ENCODE data around the gene ICOS. TPM values are rescaled to one million over a fixed set of nuclear protein-coding genes. Genes with fewer than 3 reads are reported as not detected.
"Not testable (repeated sequence)": the region's sequence is repeated elsewhere in the genome, so short reads cannot be mapped to it uniquely, and the experiment has no call there.

Gene ICOS
- total and polyA plus RNA-seq, 9 of the 15 experiments (the other 6 are each of a cell fraction or from before 2014, with no cell fraction given) = not detected

DNA sequence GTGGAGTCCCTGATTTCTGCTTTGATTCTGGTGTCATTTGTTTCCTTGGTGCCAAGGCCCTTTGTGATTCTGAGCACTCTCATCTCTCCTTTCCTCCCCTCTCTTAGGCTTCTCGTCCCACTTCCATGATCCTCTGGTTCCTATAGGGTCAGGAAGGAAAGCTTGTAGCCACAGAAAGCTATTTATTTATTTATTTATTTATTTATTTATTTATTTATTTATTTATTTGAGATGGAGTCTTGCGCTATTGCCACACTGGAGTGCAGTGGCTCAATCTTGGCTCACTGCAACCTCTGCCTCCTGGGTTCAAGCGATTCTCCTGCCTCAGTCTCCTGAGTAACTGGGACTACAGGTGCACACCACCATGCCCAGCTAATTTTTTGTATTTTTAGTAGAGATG is 49.4 kb downstream of the ICOS start:
- H3K9ac ChIP-seq (ENCODE audit: insufficient read depth in 1 of 2, low read depth in 2 of 2, low read length in 2 of 2); H4K20me1 ChIP-seq (replicated peaks; ENCODE audit: control insufficient read depth, insufficient read depth, low read length); H2AFZ ChIP-seq (ENCODE audit: low read depth, low read length); H3K27me3 ChIP-seq (ENCODE audit: control insufficient read depth in 2 of 2, insufficient read depth in 2 of 2, low read length in 2 of 2); H3K4me1 ChIP-seq (replicated peaks in 1 of 2; ENCODE audit: control insufficient read depth in 2 of 2, insufficient read depth in 2 of 2, low read length in 2 of 2); H3K79me2 ChIP-seq (ENCODE audit: control insufficient read depth, insufficient read depth, low read length); H3K36me3 ChIP-seq (ENCODE audit: control insufficient read depth, insufficient read depth, low read length); CTCF ChIA-PET (ENCODE audit: low intra/inter-chr PET ratio); in situ Hi-C loops (cut with MboI); intact Hi-C loops (cut with micrococcal nuclease); FAIRE-seq; H3K27ac ChIP-seq (ENCODE audit: extremely low read depth, low read depth, low read length); H3K9me3 ChIP-seq (replicated peaks; ENCODE audit: control insufficient read depth, insufficient read depth, low read depth, low read length); ATAC-seq; BruUV-seq (replicated peaks); H3K4me3 ChIP-seq; H3K4me2 ChIP-seq (ENCODE audit: insufficient read depth, low read length); POLR2A ChIA-PET; DNase-seq (ENCODE audit: extremely low read depth in 1 of 4, low spot score in 3 of 4); H3K9me1 ChIP-seq (ENCODE audit: control insufficient read depth, insufficient read depth, low read length): not testable (repeated sequence)
- 0% methylated on average over 3 of the region's 3 CpGs for WGBS (ENCODE audit: insufficient coverage, low coverage, missing lambda C conversion rate)

DNA sequence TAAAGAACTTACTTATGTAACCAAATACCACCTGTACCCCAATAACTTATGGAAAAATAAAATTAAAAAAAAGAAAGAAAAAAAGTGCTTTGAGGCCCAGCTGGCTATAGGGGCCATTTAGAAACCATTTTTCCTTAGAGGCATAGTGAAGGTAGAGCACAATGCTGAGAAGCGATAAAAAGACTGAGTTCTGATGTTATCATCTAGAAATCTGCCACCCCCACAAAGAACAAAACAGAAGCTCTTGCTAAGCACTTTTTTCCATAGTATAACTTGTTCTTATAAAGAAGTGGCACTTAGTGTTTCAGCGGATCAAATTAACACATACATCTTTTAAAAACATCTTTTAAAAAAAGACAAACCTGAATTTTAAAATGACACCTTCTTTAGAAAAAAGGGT is 51.4 kb downstream of the ICOS start:
- DNase-seq (ENCODE audit: extremely low read depth in 1 of 4, low spot score in 3 of 4) (no peak), FAIRE-seq (no peak), ATAC-seq (no peak)
- Histone ChIP-seq H3K27ac (ENCODE audit: extremely low read depth, low read depth, low read length) (no peak overlapping the region), H3K79me2 (ENCODE audit: control insufficient read depth, insufficient read depth, low read length) (no peaks in the 10 kb centered on the region), H3K4me1 (replicated peaks in 1 of 2; ENCODE audit: control insufficient read depth in 2 of 2, insufficient read depth in 2 of 2, low read length in 2 of 2) (no peaks in the 10 kb centered on the region), H3K4me2 (ENCODE audit: insufficient read depth, low read length) (no peak overlapping the region), H3K9me3 (replicated peaks; ENCODE audit: control insufficient read depth, insufficient read depth, low read depth, low read length) (no peaks in the 10 kb centered on the region), H3K36me3 (ENCODE audit: control insufficient read depth, insufficient read depth, low read length) (no peaks in the 10 kb centered on the region), H3K4me3 (no peak overlapping the region), H3K27me3 (ENCODE audit: control insufficient read depth in 2 of 2, insufficient read depth in 2 of 2, low read length in 2 of 2) (no peaks in the 10 kb centered on the region), H3K9me1 (ENCODE audit: control insufficient read depth, insufficient read depth, low read length) (no peaks in the 10 kb centered on the region), H3K9ac (ENCODE audit: insufficient read depth in 1 of 2, low read depth in 2 of 2, low read length in 2 of 2) (no peak overlapping the region), H4K20me1 (replicated peaks; ENCODE audit: control insufficient read depth, insufficient read depth, low read length) (no peaks in the 10 kb centered on the region; the same call in 1 of the 2 replicates), H2AFZ (ENCODE audit: low read depth, low read length) (no peak overlapping the region)
- 0% methylated on average over 2 of the region's 2 CpGs for WGBS (ENCODE audit: insufficient coverage, low coverage, missing lambda C conversion rate)
- no TSS peak for BruUV-seq (replicated peaks)
- CTCF ChIA-PET (ENCODE audit: low intra/inter-chr PET ratio) = no interaction called here
- POLR2A ChIA-PET = no interaction called here
- intact Hi-C loops (cut with micrococcal nuclease) = no loop called here
- in situ Hi-C loops (cut with MboI) = no loop called here
- TF ChIP-seq, protein P1, sequence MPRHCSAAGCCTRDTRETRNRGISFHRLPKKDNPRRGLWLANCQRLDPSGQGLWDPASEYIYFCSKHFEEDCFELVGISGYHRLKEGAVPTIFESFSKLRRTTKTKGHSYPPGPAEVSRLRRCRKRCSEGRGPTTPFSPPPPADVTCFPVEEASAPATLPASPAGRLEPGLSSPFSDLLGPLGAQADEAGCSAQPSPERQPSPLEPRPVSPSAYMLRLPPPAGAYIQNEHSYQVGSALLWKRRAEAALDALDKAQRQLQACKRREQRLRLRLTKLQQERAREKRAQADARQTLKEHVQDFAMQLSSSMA (CRISPR knock-in tag; IDR thresholded peaks at IDR 0.05) = no peak
- TF ChIP-seq PRMT5 (CRISPR knock-in tag; IDR thresholded peaks at IDR 0.05) = no peak
- TF ChIP-seq BHLHE40 (IDR thresholded peaks at IDR 0.05; ENCODE audit: low read length) = no peak
- TF ChIP-seq ZNF347 (CRISPR knock-in tag; IDR thresholded peaks at IDR 0.05; ENCODE audit: low read depth) = no peak
- TF ChIP-seq, protein P2, sequence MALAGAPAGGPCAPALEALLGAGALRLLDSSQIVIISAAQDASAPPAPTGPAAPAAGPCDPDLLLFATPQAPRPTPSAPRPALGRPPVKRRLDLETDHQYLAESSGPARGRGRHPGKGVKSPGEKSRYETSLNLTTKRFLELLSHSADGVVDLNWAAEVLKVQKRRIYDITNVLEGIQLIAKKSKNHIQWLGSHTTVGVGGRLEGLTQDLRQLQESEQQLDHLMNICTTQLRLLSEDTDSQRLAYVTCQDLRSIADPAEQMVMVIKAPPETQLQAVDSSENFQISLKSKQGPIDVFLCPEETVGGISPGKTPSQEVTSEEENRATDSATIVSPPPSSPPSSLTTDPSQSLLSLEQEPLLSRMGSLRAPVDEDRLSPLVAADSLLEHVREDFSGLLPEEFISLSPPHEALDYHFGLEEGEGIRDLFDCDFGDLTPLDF (CRISPR knock-in tag; IDR thresholded peaks at IDR 0.05) = no peak
- no peak for TF ChIP-seq JUND (IDR thresholded peaks at IDR 0.05; ENCODE audit: borderline replicate concordance, low read depth, low read length)
- no peak for TF ChIP-seq JUND (tag; IDR thresholded peaks at IDR 0.05; ENCODE audit: borderline replicate concordance, low read depth, low read length)
- no peak for TF ChIP-seq ZNF778 (CRISPR knock-in tag; IDR thresholded peaks at IDR 0.05)
- TF ChIP-seq, protein P3, sequence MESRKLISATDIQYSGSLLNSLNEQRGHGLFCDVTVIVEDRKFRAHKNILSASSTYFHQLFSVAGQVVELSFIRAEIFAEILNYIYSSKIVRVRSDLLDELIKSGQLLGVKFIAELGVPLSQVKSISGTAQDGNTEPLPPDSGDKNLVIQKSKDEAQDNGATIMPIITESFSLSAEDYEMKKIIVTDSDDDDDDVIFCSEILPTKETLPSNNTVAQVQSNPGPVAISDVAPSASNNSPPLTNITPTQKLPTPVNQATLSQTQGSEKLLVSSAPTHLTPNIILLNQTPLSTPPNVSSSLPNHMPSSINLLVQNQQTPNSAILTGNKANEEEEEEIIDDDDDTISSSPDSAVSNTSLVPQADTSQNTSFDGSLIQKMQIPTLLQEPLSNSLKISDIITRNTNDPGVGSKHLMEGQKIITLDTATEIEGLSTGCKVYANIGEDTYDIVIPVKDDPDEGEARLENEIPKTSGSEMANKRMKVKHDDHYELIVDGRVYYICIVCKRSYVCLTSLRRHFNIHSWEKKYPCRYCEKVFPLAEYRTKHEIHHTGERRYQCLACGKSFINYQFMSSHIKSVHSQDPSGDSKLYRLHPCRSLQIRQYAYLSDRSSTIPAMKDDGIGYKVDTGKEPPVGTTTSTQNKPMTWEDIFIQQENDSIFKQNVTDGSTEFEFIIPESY (CRISPR knock-in tag; IDR thresholded peaks at IDR 0.05) = no peak
- no peak for TF ChIP-seq KDM2B (CRISPR knock-in tag; IDR thresholded peaks at IDR 0.05)
- no peak for TF ChIP-seq CEBPB (tag; IDR thresholded peaks at IDR 0.05)
- no peak for TF ChIP-seq EGR1 (conservative IDR thresholded peaks at IDR 0.05)

All from K562 (cell line).